ENCODE data around the gene GPT2.

The GPT2 gene

GRCh38 chr16:46896314-46896968 is 12.3 kb downstream of the GPT2 start:
- DNase-seq (ENCODE audit: low spot score in 2 of 2) = no peak
- Histone ChIP-seq H3K9me3 (no peaks in the 10 kb centered on the region), H3K36me3 (replicated peaks) (peaks cover 55% of the 10 kb centered on the region), H3K4me3 (no peak overlapping the region), H3K27me3 (ENCODE audit: low read depth) (no peaks in the 10 kb centered on the region), H3K4me1 (no peaks in the 10 kb centered on the region)
- in situ Hi-C loops (cut with MboI; ENCODE audit: low sequenced_read_pairs) = no loop called here

- H3K9me3 ChIP-seq = no peaks in the 10 kb centered on the region
- no peaks in the 10 kb centered on the region for H3K27me3 ChIP-seq (ENCODE audit: low read depth)
- DNase-seq (ENCODE audit: low spot score in 2 of 2) = no peak
- H3K4me1 ChIP-seq = no peaks in the 10 kb centered on the region
- in situ Hi-C loops (cut with MboI; ENCODE audit: low sequenced_read_pairs) = no loop called here
- H3K4me3 ChIP-seq = no peak overlapping the region
- H3K36me3 ChIP-seq (replicated peaks) = peaks cover 59% of the 10 kb centered on the region
These were observed 13.3 kb downstream of the GPT2 start for GRCh38 chr16:46897471-46897870.

GRCh38 chr16:46898006-46898405 is 13.8 kb downstream of the GPT2 start:
- Histone ChIP-seq H3K9me3 (no peaks in the 10 kb centered on the region), H3K4me3 (no peak overlapping the region), H3K36me3 (replicated peaks) (peaks cover 56% of the 10 kb centered on the region), H3K4me1 (no peaks in the 10 kb centered on the region), H3K27me3 (ENCODE audit: low read depth) (no peaks in the 10 kb centered on the region)
- DNase-seq (ENCODE audit: low spot score in 2 of 2) = no peak
- in situ Hi-C loops (cut with MboI; ENCODE audit: low sequenced_read_pairs) = no loop called here

GRCh38 chr16:46899443-46900143 is 15.4 kb downstream of the GPT2 start:
- H3K4me3 ChIP-seq = no peak overlapping the region
- no peaks in the 10 kb centered on the region for H3K4me1 ChIP-seq
- DNase-seq (ENCODE audit: low spot score in 2 of 2) = no peak
- in situ Hi-C loops (cut with MboI; ENCODE audit: low sequenced_read_pairs) = no loop called here
- no peaks in the 10 kb centered on the region for H3K27me3 ChIP-seq (ENCODE audit: low read depth)
- H3K36me3 ChIP-seq (replicated peaks) = peaks cover 49% of the 10 kb centered on the region
- no peaks in the 10 kb centered on the region for H3K9me3 ChIP-seq

GRCh38 chr16:46900455-46901235 is 16.5 kb downstream of the GPT2 start:
- Histone ChIP-seq H3K4me3 (no peak overlapping the region), H3K4me1 (no peaks in the 10 kb centered on the region), H3K36me3 (replicated peaks) (peaks cover 49% of the 10 kb centered on the region), H3K9me3 (no peaks in the 10 kb centered on the region), H3K27me3 (ENCODE audit: low read depth) (no peaks in the 10 kb centered on the region)
- in situ Hi-C loops (cut with MboI; ENCODE audit: low sequenced_read_pairs) = no loop called here
- no peak for DNase-seq (ENCODE audit: low spot score in 2 of 2)

GRCh38 chr16:46901709-46902108 is 17.5 kb downstream of the GPT2 start:
- Histone ChIP-seq H3K4me3 (no peak overlapping the region), H3K4me1 (no peaks in the 10 kb centered on the region), H3K36me3 (replicated peaks) (peaks cover 55% of the 10 kb centered on the region), H3K9me3 (no peaks in the 10 kb centered on the region), H3K27me3 (ENCODE audit: low read depth) (no peaks in the 10 kb centered on the region)
- in situ Hi-C loops (cut with MboI; ENCODE audit: low sequenced_read_pairs) = no loop called here
- no peak for DNase-seq (ENCODE audit: low spot score in 2 of 2)

GRCh38 chr16:46903255-46903905 is 19.2 kb downstream of the GPT2 start:
- Histone ChIP-seq H3K36me3 (replicated peaks) (peaks cover 46% of the 10 kb centered on the region), H3K9me3 (no peaks in the 10 kb centered on the region), H3K27me3 (ENCODE audit: low read depth) (no peaks in the 10 kb centered on the region), H3K4me3 (no peak overlapping the region), H3K4me1 (no peaks in the 10 kb centered on the region)
- in situ Hi-C loops (cut with MboI; ENCODE audit: low sequenced_read_pairs) = no loop called here
- DNase-seq (ENCODE audit: low spot score in 2 of 2) = no peak

- DNase-seq (ENCODE audit: low spot score in 2 of 2) = no peak
- no peaks in the 10 kb centered on the region for H3K4me1 ChIP-seq
- no peak overlapping the region for H3K4me3 ChIP-seq
- H3K9me3 ChIP-seq = no peaks in the 10 kb centered on the region
- H3K27me3 ChIP-seq (ENCODE audit: low read depth) = no peaks in the 10 kb centered on the region
- H3K36me3 ChIP-seq (replicated peaks) = peaks cover 42% of the 10 kb centered on the region
- in situ Hi-C loops (cut with MboI; ENCODE audit: low sequenced_read_pairs) = no loop called here
These were observed 20.3 kb downstream of the GPT2 start for GRCh38 chr16:46904471-46904870.

- no peak overlapping the region for H3K4me3 ChIP-seq
- H3K4me1 ChIP-seq = no peaks in the 10 kb centered on the region
- H3K36me3 ChIP-seq (replicated peaks) = peaks cover 42% of the 10 kb centered on the region
- no peaks in the 10 kb centered on the region for H3K9me3 ChIP-seq
- in situ Hi-C loops (cut with MboI; ENCODE audit: low sequenced_read_pairs) = no loop called here
- H3K27me3 ChIP-seq (ENCODE audit: low read depth) = no peaks in the 10 kb centered on the region
- no peak for DNase-seq (ENCODE audit: low spot score in 2 of 2)
These were observed 22.3 kb downstream of the GPT2 start for GRCh38 chr16:46906360-46907060.

GRCh38 chr16:46907061-46907774 is 23.1 kb downstream of the GPT2 start:
- Histone ChIP-seq H3K4me3 (no peak overlapping the region), H3K27me3 (ENCODE audit: low read depth) (no peaks in the 10 kb centered on the region), H3K36me3 (replicated peaks) (peaks cover 42% of the 10 kb centered on the region), H3K4me1 (no peaks in the 10 kb centered on the region), H3K9me3 (no peaks in the 10 kb centered on the region)
- in situ Hi-C loops (cut with MboI; ENCODE audit: low sequenced_read_pairs) = no loop called here
- no peak for DNase-seq (ENCODE audit: low spot score in 2 of 2)

- Histone ChIP-seq H3K4me1 (no peaks in the 10 kb centered on the region), H3K27me3 (ENCODE audit: low read depth) (no peaks in the 10 kb centered on the region), H3K4me3 (no peak overlapping the region), H3K36me3 (replicated peaks) (peaks cover 51% of the 10 kb centered on the region), H3K9me3 (no peaks in the 10 kb centered on the region)
- in situ Hi-C loops (cut with MboI; ENCODE audit: low sequenced_read_pairs) = no loop called here
- DNase-seq (ENCODE audit: low spot score in 2 of 2) = peak; percentile 63 to 84
These were observed 24.6 kb downstream of the GPT2 start for GRCh38 chr16:46908540-46909372.

- no peak for DNase-seq (ENCODE audit: low spot score in 2 of 2)
- Histone ChIP-seq H3K4me3 (no peak overlapping the region), H3K4me1 (no peaks in the 10 kb centered on the region), H3K36me3 (replicated peaks) (peaks cover 71% of the 10 kb centered on the region), H3K9me3 (no peaks in the 10 kb centered on the region), H3K27me3 (ENCODE audit: low read depth) (no peaks in the 10 kb centered on the region)
- in situ Hi-C loops (cut with MboI; ENCODE audit: low sequenced_read_pairs) = loop anchor here (5.0 kb wide), 1 partner anchor 49 kb away; no protein-coding TSS in a partner anchor
These were observed 26.9 kb downstream of the GPT2 start for GRCh38 chr16:46911038-46911437.

Data from HAP-1 (cell line).